Astrocyte (in vitro differentiated cells and primary cell): ENCODE results near the gene NDUFS3. TPM values are rescaled to one million over a fixed set of nuclear protein-coding genes. Genes with fewer than 3 reads are reported as not detected.

Experiments
- DNase-seq: peaks from one replicate; pipeline ENCODE4 v3.0.0-alpha.2; 2010; ENCODE audit warnings: low read depth
- FAIRE-seq: peaks from 2 replicates; lab custom pipeline; 2011; peaks lifted over from hg19 to GRCh38; lab: Jason Lieb, UNC
- H2AFZ ChIP-seq: 2 replicates; pipeline ENCODE4 v1.6.0; 2012; ENCODE audit warnings: low read depth, low read length, inconsistent platforms
- H3K27ac ChIP-seq: 2 replicates; pipeline ENCODE4 v1.5.1; 2011; ENCODE audit warnings: low read depth, low read length, inconsistent platforms
- H3K27me3 ChIP-seq: 2 replicates; pipeline ENCODE4 v1.6.0; 2011; ENCODE audit warnings: low read length, inconsistent platforms; ENCODE audit not compliant: insufficient read depth
- H3K36me3 ChIP-seq: 2 replicates; pipeline ENCODE4 v1.5.1; 2011; ENCODE audit warnings: low read length, inconsistent platforms; ENCODE audit not compliant: insufficient read depth
- H3K4me1 ChIP-seq: 2 replicates; pipeline ENCODE4 v1.5.1; 2011; ENCODE audit warnings: low read length, inconsistent platforms; ENCODE audit not compliant: insufficient read depth
- H3K4me2 ChIP-seq: 2 replicates; pipeline ENCODE4 v1.6.0; 2012; ENCODE audit warnings: low read length, inconsistent platforms
- H3K4me3 ChIP-seq: 2 replicates; pipeline ENCODE4 v1.5.1; 2011; ENCODE audit warnings: low read depth, mild to moderate bottlenecking, low read length, inconsistent platforms; ENCODE audit not compliant: insufficient read depth
- H3K79me2 ChIP-seq: 2 replicates; pipeline ENCODE4 v1.6.0; 2012; ENCODE audit warnings: mild to moderate bottlenecking, low read length, inconsistent platforms; ENCODE audit not compliant: insufficient read depth
- H3K9ac ChIP-seq: 2 replicates; pipeline ENCODE4 v1.6.0; 2012; ENCODE audit warnings: mild to moderate bottlenecking, low read length, inconsistent platforms
- H3K9me3 ChIP-seq: 2 replicates; pipeline ENCODE4 v1.5.1; 2012; ENCODE audit warnings: low read depth, mild to moderate bottlenecking, low read length, inconsistent platforms; ENCODE audit not compliant: insufficient read depth
- H4K20me1 ChIP-seq: 2 replicates; pipeline ENCODE4 v1.6.0; 2012; ENCODE audit warnings: low read length, inconsistent platforms; ENCODE audit not compliant: insufficient read depth
- H3K27ac Mint-ChIP-seq: one replicate; pipeline ENCODE4 v1.8.0; 2021; ENCODE audit warnings: mild to moderate bottlenecking, mixed read lengths; ENCODE audit not compliant: unreplicated experiment
- H3K27me3 Mint-ChIP-seq: one replicate; pipeline ENCODE4 v1.8.0; 2021; ENCODE audit warnings: low read depth, mixed read lengths; ENCODE audit not compliant: unreplicated experiment
- H3K36me3 Mint-ChIP-seq: one replicate; pipeline ENCODE4 v1.8.0; 2021; ENCODE audit warnings: low read depth, mixed read lengths; ENCODE audit not compliant: unreplicated experiment
- H3K4me1 Mint-ChIP-seq: one replicate; pipeline ENCODE4 v1.8.0; 2021; ENCODE audit warnings: low read depth, mixed read lengths; ENCODE audit not compliant: unreplicated experiment
- H3K4me3 Mint-ChIP-seq: one replicate; pipeline ENCODE4 v1.8.0; 2021; ENCODE audit warnings: mild to moderate bottlenecking, moderate library complexity, mixed read lengths; ENCODE audit not compliant: unreplicated experiment
- H3K9me3 Mint-ChIP-seq: one replicate; pipeline ENCODE4 v1.8.0; 2021; ENCODE audit warnings: mild to moderate bottlenecking, mixed read lengths; ENCODE audit not compliant: unreplicated experiment
- CTCF ChIP-seq: IDR thresholded peaks from 2 replicates; pipeline ENCODE4 v1.5.1; 2011; ENCODE audit warnings: low read depth, mild to moderate bottlenecking, inconsistent platforms, low read length, moderate library complexity; ENCODE audit not compliant: insufficient read depth
- EZH2 ChIP-seq: IDR thresholded peaks from 2 replicates; pipeline ENCODE4 v1.6.1; 2012; ENCODE audit warnings: mild to moderate bottlenecking, low read length, inconsistent platforms; ENCODE audit not compliant: insufficient read depth
- total RNA-seq: library from RNA; stranded (reverse); gene quantifications from 2 replicates; pipeline ENCODE4 v1.2.1, GENCODE V29; 2021

The NDUFS3 gene
- total RNA-seq, 1 donor from 2014 or later: 80.7 TPM

- peaks cover under 1% of the 10 kb centered on the region for H3K36me3 Mint-ChIP-seq
- no peaks in the 10 kb centered on the region for H4K20me1 ChIP-seq
- H3K4me1 Mint-ChIP-seq: peaks cover 24% of the 10 kb centered on the region
- H3K4me3 ChIP-seq: no peak overlapping the region
- H3K4me1 ChIP-seq: peaks cover 20% of the 10 kb centered on the region
- no peak overlapping the region for H3K4me2 ChIP-seq
- no peak overlapping the region for H3K4me3 Mint-ChIP-seq
- FAIRE-seq: no peak
- no peak overlapping the region for H3K9ac ChIP-seq
- H3K27me3 Mint-ChIP-seq: no peaks in the 10 kb centered on the region
- no peak overlapping the region for H2AFZ ChIP-seq
- no peak overlapping the region for H3K27ac ChIP-seq
- no peaks in the 10 kb centered on the region for H3K9me3 ChIP-seq
- H3K27me3 ChIP-seq: no peaks in the 10 kb centered on the region
- no peak for DNase-seq
- TF ChIP-seq EZH2 (no peak), CTCF (no peak)
- H3K27ac Mint-ChIP-seq: no peak overlapping the region
- no peaks in the 10 kb centered on the region for H3K9me3 Mint-ChIP-seq
- H3K79me2 ChIP-seq: no peaks in the 10 kb centered on the region
- no peaks in the 10 kb centered on the region for H3K36me3 ChIP-seq
Observed at GRCh38 chr11:47605921-47606320, 27.0 kb downstream of the NDUFS3 start.

- Histone ChIP-seq H3K36me3 (no peaks in the 10 kb centered on the region), H3K4me2 (peak overlapping the region; percentile 61), H4K20me1 (no peaks in the 10 kb centered on the region), H3K9me3 (no peaks in the 10 kb centered on the region), H3K27me3 (no peaks in the 10 kb centered on the region), H3K9ac (peak overlapping the region; percentile 37), H3K27ac (peak overlapping the region; percentile 32), H3K4me1 (peaks cover 20% of the 10 kb centered on the region), H3K79me2 (no peaks in the 10 kb centered on the region), H2AFZ (no peak overlapping the region), H3K4me3 (peak overlapping the region; percentile 15)
- TF ChIP-seq CTCF (no peak), EZH2 (no peak)
- no peak for FAIRE-seq
- peak; percentile 29 for DNase-seq
- peaks cover 4% of the 10 kb centered on the region for H3K36me3 Mint-ChIP-seq
- peaks cover 24% of the 10 kb centered on the region for H3K4me1 Mint-ChIP-seq
- H3K9me3 Mint-ChIP-seq: no peaks in the 10 kb centered on the region
- peak overlapping the region; percentile 20 for H3K27ac Mint-ChIP-seq
- H3K27me3 Mint-ChIP-seq: no peaks in the 10 kb centered on the region
- no peak overlapping the region for H3K4me3 Mint-ChIP-seq
Observed at GRCh38 chr11:47606731-47607130, 27.9 kb downstream of the NDUFS3 start.

- FAIRE-seq: no peak
- Mint-ChIP-seq H3K27me3 (no peaks in the 10 kb centered on the region), H3K4me1 (peaks cover 24% of the 10 kb centered on the region), H3K9me3 (no peaks in the 10 kb centered on the region), H3K36me3 (peaks cover 4% of the 10 kb centered on the region), H3K4me3 (no peak overlapping the region), H3K27ac (peak overlapping the region; percentile 5)
- no peak overlapping the region for H3K4me3 ChIP-seq
- no peaks in the 10 kb centered on the region for H3K79me2 ChIP-seq
- H2AFZ ChIP-seq: no peak overlapping the region
- no peaks in the 10 kb centered on the region for H3K36me3 ChIP-seq
- H3K4me1 ChIP-seq: peaks cover 20% of the 10 kb centered on the region
- peak overlapping the region; percentile 37 for H3K9ac ChIP-seq
- no peaks in the 10 kb centered on the region for H4K20me1 ChIP-seq
- peak overlapping the region; percentile 14 for H3K27ac ChIP-seq
- TF ChIP-seq CTCF (no peak), EZH2 (no peak)
- DNase-seq: peak; percentile 94
- H3K9me3 ChIP-seq: no peaks in the 10 kb centered on the region
- peak overlapping the region; percentile 61 for H3K4me2 ChIP-seq
- H3K27me3 ChIP-seq: no peaks in the 10 kb centered on the region
Observed at GRCh38 chr11:47607380-47607779, 28.5 kb downstream of the NDUFS3 start.
